GM23338 (cell line): ENCODE measurements around the gene TMEM131L. TPM values are rescaled to one million over a fixed set of nuclear protein-coding genes. Genes with fewer than 3 reads are reported as not detected.

Experiments
- ATAC-seq: fragments of 200-7000 bp; cut with Tn5 transposase; 3 replicates; pipeline ENCODE4 v1.9.1; 2020
- DNase-seq: peaks from one replicate; pipeline ENCODE4 v3.0.0-alpha.2; 2015; ENCODE audit warnings: low spot score
- H2AFZ ChIP-seq: fragments of 200-600 bp; sonication (generic); 2 replicates; pipeline ENCODE4 v1.8.0; 2016; ENCODE audit warnings: antibody characterized with exemption, mild to moderate bottlenecking, moderate library complexity
- H3F3A ChIP-seq: fragments of 200-600 bp; sonication (generic); replicated peaks from 2 replicates; pipeline ENCODE4 v1.8.0; 2017; ENCODE audit warnings: antibody characterized with exemption, mixed run types, low read depth
- H3K27ac ChIP-seq: fragments of 200-600 bp; sonication (generic); 2 replicates; pipeline ENCODE4 v1.6.1; 2016; ENCODE audit warnings: low read depth
- H3K27me3 ChIP-seq: fragments of 200-600 bp; sonication (generic); 2 replicates; pipeline ENCODE4 v1.8.0; 2016; ENCODE audit warnings: mild to moderate bottlenecking, mixed run types, moderate library complexity; ENCODE audit not compliant: insufficient read depth
- H3K36me3 ChIP-seq: fragments of 200-600 bp; sonication (generic); 2 replicates; pipeline ENCODE4 v1.8.0; 2016; ENCODE audit warnings: mild to moderate bottlenecking; ENCODE audit not compliant: insufficient read depth
- H3K4me1 ChIP-seq: fragments of 200-600 bp; sonication (generic); 2 replicates; pipeline ENCODE4 v1.8.0; 2016; ENCODE audit warnings: mild to moderate bottlenecking, moderate library complexity; ENCODE audit not compliant: insufficient read depth
- H3K4me2 ChIP-seq: fragments of 200-600 bp; sonication (generic); 2 replicates; pipeline ENCODE4 v1.7.1; 2017; ENCODE audit warnings: mixed run types
- H3K4me3 ChIP-seq: fragments of 200-600 bp; sonication (generic); 2 replicates; pipeline ENCODE4 v1.6.1; 2016; ENCODE audit warnings: mixed run types
- H3K79me2 ChIP-seq: fragments of 200-600 bp; sonication (generic); replicated peaks from 2 replicates; pipeline ENCODE4 v1.8.0; 2017; ENCODE audit warnings: mild to moderate bottlenecking; ENCODE audit not compliant: insufficient read depth
- H3K9me2 ChIP-seq: fragments of 200-600 bp; sonication (generic); 2 replicates; pipeline ENCODE4 v1.8.0; 2017; ENCODE audit not compliant: insufficient read depth
- H4K20me1 ChIP-seq: fragments of 200-600 bp; sonication (generic); replicated peaks from 2 replicates; pipeline ENCODE4 v1.8.0; 2017; ENCODE audit warnings: mild to moderate bottlenecking; ENCODE audit not compliant: insufficient read depth
- H3K27ac Mint-ChIP-seq: 2 replicates; pipeline ENCODE4 v1.8.0; 2020; ENCODE audit warnings: inconsistent platforms, mild to moderate bottlenecking, moderate library complexity, mixed read lengths
- H3K27me3 Mint-ChIP-seq: 3 replicates; pipeline ENCODE4 v1.8.0; 2022; ENCODE audit warnings: low read depth, mild to moderate bottlenecking, moderate library complexity, mixed read lengths, inconsistent platforms; ENCODE audit not compliant: insufficient read depth, poor library complexity
- H3K36me3 Mint-ChIP-seq: 3 replicates; pipeline ENCODE4 v1.8.0; 2021; ENCODE audit warnings: low read depth, mild to moderate bottlenecking, inconsistent platforms, moderate library complexity, mixed read lengths
- H3K4me1 Mint-ChIP-seq: 3 replicates; pipeline ENCODE4 v1.8.0; 2020; ENCODE audit warnings: mild to moderate bottlenecking, inconsistent platforms, mixed read lengths
- H3K4me3 Mint-ChIP-seq: 3 replicates; pipeline ENCODE4 v1.8.0; 2021; ENCODE audit warnings: moderate library complexity, mild to moderate bottlenecking, inconsistent platforms, mixed read lengths
- H3K9me3 Mint-ChIP-seq: 3 replicates; pipeline ENCODE4 v1.8.0; 2020; ENCODE audit warnings: moderate library complexity, mild to moderate bottlenecking, inconsistent platforms, mixed read lengths
- CREB1 ChIP-seq: fragments of 250-450 bp; sonication (Bioruptor Pico); IDR thresholded peaks from 2 replicates; pipeline ENCODE4 v1.5.0; 2020; ENCODE audit warnings: low read depth, mild to moderate bottlenecking, moderate library complexity
- CTCF ChIP-seq, 2 experiments: fragments of 200-600 bp in 1 of 2; sonication (generic) in 1 of 2; conservative IDR thresholded peaks; 2 replicates each; pipeline versions ENCODE4 v1.5.1 to v1.6.1; 2016 to 2017; ENCODE audit warnings: antibody characterized with exemption in 2 of 2, low read depth in 2 of 2, mild to moderate bottlenecking in 2 of 2, moderate library complexity in 1 of 2
- EZH2 ChIP-seq: fragments of 200-600 bp; sonication (generic); IDR thresholded peaks from one replicate; pipeline ENCODE4 v1.8.0; 2017; ENCODE audit warnings: antibody characterized with exemption, mild to moderate bottlenecking, low read depth; ENCODE audit not compliant: unreplicated experiment
- EZH2phosphoT487 ChIP-seq: fragments of 200-600 bp; sonication (generic); IDR thresholded peaks from one replicate; pipeline ENCODE4 v1.8.1; 2018; ENCODE audit warnings: antibody characterized with exemption; ENCODE audit not compliant: unreplicated experiment
- JUNB ChIP-seq: IDR thresholded peaks from one replicate; pipeline ENCODE4 v1.6.1; 2016; ENCODE audit warnings: antibody characterized with exemption; ENCODE audit not compliant: unreplicated experiment
- NANOG ChIP-seq: IDR thresholded peaks from 2 replicates; pipeline ENCODE4 v1.6.1; 2016; ENCODE audit warnings: antibody characterized with exemption, borderline replicate concordance
- POLR2AphosphoS5 ChIP-seq: IDR thresholded peaks from 2 replicates; pipeline ENCODE4 v1.6.1; 2016; ENCODE audit warnings: antibody characterized with exemption, low read depth
- REST ChIP-seq: IDR thresholded peaks from one replicate; pipeline ENCODE4 v1.6.1; 2018; ENCODE audit warnings: antibody characterized with exemption; ENCODE audit not compliant: unreplicated experiment
- STAT1 ChIP-seq: IDR thresholded peaks from one replicate; pipeline ENCODE4 v1.6.1; 2016; ENCODE audit warnings: antibody characterized with exemption; ENCODE audit not compliant: unreplicated experiment
- ZNF114 ChIP-seq: fragments of 250-450 bp; sonication (Bioruptor Pico); IDR thresholded peaks from 2 replicates; pipeline ENCODE4 v1.5.0; 2020; ENCODE audit warnings: mild to moderate bottlenecking, moderate library complexity
- ZNF331 ChIP-seq: fragments of 250-450 bp; sonication (Bioruptor Pico); IDR thresholded peaks from 2 replicates; pipeline ENCODE4 v1.5.0; 2020; ENCODE audit warnings: low read depth, mild to moderate bottlenecking, moderate library complexity
- polyA plus RNA-seq: library from polyadenylated mRNA; unstranded; fragments of >200 nt; fragmentation: Nextera tagmentation; extraction: Ambion mirVana; gene quantifications from 2 replicates; pipeline ENCODE4 v1.2.1, GENCODE V29; 2016
- total RNA-seq: library from RNA; depleted of rRNA; stranded (reverse); fragments of >200 nt; shearing (Covaris generic); gene quantifications from 2 replicates; pipeline ENCODE4 v1.2.3, GENCODE V29; 2014
- TF ChIP-seq, protein P1 (sequence below): fragments of 250-450 bp; sonication (Bioruptor Pico); IDR thresholded peaks from 2 replicates; pipeline ENCODE4 v1.5.0; 2020; ENCODE audit warnings: mild to moderate bottlenecking, moderate library complexity
- TF ChIP-seq, protein P2 (sequence below): IDR thresholded peaks from 2 replicates; pipeline ENCODE4 v1.6.1; 2016; ENCODE audit warnings: antibody characterized with exemption

TMEM131L gene
- total and polyA plus RNA-seq, 2 experiments from 2014 or later, result 11.1 to 32.2 TPM

- Histone ChIP-seq H3K27me3 (no peaks in the 10 kb centered on the region), H3K4me2 (no peak overlapping the region), H2AFZ (no peak overlapping the region), H3K4me3 (no peak overlapping the region), H3K4me1 (no peaks in the 10 kb centered on the region), H3F3A (0 out of 2 replicates have a peak, but pooled peaks cover 2% of the 10 kb centered on the region), H4K20me1 (no peaks in the 10 kb centered on the region), H3K27ac (no peak overlapping the region), H3K9me2 (no peaks in the 10 kb centered on the region), H3K36me3 (0 out of 2 replicates have a peak, but pooled peaks cover 7% of the 10 kb centered on the region), H3K79me2 (no peaks in the 10 kb centered on the region)
- DNase-seq, result no peak
- TF ChIP-seq ZNF114 (CRISPR knock-in tag) (no peak), POLR2AphosphoS5 (no peak), EZH2 (no peak), JUNB (no peak), EZH2phosphoT487 (no peak), REST (no peak), CTCF (conservative IDR thresholded peaks at IDR 0.05; ENCODE audit: low read depth in 2 of 2) (no peak), NANOG (no peak), ZNF331 (CRISPR knock-in tag) (no peak), CREB1 (CRISPR knock-in tag) (no peak), STAT1 (no peak)
- TF ChIP-seq, protein P1, sequence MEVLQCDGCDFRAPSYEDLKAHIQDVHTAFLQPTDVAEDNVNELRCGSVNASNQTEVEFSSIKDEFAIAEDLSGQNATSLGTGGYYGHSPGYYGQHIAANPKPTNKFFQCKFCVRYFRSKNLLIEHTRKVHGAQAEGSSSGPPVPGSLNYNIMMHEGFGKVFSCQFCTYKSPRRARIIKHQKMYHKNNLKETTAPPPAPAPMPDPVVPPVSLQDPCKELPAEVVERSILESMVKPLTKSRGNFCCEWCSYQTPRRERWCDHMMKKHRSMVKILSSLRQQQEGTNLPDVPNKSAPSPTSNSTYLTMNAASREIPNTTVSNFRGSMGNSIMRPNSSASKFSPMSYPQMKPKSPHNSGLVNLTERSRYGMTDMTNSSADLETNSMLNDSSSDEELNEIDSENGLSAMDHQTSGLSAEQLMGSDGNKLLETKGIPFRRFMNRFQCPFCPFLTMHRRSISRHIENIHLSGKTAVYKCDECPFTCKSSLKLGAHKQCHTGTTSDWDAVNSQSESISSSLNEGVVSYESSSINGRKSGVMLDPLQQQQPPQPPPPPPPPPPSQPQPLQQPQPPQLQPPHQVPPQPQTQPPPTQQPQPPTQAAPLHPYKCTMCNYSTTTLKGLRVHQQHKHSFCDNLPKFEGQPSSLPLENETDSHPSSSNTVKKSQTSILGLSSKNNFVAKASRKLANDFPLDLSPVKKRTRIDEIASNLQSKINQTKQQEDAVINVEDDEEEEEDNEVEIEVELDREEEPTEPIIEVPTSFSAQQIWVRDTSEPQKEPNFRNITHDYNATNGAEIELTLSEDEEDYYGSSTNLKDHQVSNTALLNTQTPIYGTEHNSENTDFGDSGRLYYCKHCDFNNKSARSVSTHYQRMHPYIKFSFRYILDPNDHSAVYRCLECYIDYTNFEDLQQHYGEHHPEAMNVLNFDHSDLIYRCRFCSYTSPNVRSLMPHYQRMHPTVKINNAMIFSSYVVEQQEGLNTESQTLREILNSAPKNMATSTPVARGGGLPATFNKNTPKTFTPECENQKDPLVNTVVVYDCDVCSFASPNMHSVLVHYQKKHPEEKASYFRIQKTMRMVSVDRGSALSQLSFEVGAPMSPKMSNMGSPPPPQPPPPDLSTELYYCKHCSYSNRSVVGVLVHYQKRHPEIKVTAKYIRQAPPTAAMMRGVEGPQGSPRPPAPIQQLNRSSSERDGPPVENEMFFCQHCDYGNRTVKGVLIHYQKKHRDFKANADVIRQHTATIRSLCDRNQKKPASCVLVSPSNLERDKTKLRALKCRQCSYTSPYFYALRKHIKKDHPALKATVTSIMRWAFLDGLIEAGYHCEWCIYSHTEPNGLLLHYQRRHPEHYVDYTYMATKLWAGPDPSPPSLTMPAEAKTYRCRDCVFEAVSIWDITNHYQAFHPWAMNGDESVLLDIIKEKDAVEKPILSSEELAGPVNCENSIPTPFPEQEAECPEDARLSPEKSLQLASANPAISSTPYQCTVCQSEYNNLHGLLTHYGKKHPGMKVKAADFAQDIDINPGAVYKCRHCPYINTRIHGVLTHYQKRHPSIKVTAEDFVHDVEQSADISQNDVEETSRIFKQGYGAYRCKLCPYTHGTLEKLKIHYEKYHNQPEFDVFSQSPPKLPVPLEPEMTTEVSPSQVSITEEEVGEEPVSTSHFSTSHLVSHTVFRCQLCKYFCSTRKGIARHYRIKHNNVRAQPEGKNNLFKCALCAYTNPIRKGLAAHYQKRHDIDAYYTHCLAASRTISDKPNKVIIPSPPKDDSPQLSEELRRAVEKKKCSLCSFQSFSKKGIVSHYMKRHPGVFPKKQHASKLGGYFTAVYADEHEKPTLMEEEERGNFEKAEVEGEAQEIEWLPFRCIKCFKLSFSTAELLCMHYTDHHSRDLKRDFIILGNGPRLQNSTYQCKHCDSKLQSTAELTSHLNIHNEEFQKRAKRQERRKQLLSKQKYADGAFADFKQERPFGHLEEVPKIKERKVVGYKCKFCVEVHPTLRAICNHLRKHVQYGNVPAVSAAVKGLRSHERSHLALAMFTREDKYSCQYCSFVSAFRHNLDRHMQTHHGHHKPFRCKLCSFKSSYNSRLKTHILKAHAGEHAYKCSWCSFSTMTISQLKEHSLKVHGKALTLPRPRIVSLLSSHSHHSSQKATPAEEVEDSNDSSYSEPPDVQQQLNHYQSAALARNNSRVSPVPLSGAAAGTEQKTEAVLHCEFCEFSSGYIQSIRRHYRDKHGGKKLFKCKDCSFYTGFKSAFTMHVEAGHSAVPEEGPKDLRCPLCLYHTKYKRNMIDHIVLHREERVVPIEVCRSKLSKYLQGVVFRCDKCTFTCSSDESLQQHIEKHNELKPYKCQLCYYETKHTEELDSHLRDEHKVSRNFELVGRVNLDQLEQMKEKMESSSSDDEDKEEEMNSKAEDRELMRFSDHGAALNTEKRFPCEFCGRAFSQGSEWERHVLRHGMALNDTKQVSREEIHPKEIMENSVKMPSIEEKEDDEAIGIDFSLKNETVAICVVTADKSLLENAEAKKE (CRISPR knock-in tag), result no peak
- TF ChIP-seq, protein P2, sequence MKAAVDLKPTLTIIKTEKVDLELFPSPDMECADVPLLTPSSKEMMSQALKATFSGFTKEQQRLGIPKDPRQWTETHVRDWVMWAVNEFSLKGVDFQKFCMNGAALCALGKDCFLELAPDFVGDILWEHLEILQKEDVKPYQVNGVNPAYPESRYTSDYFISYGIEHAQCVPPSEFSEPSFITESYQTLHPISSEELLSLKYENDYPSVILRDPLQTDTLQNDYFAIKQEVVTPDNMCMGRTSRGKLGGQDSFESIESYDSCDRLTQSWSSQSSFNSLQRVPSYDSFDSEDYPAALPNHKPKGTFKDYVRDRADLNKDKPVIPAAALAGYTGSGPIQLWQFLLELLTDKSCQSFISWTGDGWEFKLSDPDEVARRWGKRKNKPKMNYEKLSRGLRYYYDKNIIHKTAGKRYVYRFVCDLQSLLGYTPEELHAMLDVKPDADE, result no peak
- ATAC-seq, result no peak
- Mint-ChIP-seq H3K27ac (no peak overlapping the region), H3K4me1 (peaks cover 7% of the 10 kb centered on the region), H3K36me3 (peaks cover 19% of the 10 kb centered on the region), H3K27me3 (peaks cover 3% of the 10 kb centered on the region), H3K9me3 (no peaks in the 10 kb centered on the region), H3K4me3 (no peak overlapping the region)
Observed at GRCh38 chr4:153638999-153639398, 172.8 kb downstream of the TMEM131L start.
